Measurements from ENCODE around the gene KRT77.

DNA sequence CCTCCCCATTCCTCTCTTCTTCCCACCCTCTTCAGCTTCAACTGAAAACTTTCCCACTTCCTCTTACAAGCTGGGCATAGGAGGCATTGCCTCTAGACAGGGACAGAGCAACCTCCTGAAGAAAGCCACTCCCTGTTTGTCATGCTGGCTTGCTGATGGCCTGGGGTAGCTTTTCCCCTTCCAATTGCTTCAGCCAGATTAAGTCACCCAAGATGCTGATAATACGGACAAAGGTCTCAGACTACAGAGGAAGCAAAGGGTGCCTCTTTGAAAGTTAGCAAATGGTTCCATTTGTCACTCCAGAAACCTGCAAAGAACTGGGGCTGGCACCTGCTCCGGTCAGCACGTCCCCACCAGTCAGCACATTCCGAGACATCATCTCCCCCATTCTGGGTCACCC lies 57.3 kb downstream of the KRT77 start:
- TF ChIP-seq CTCF (conservative IDR thresholded peaks at IDR 0.05 in 1 of 2, IDR thresholded peaks at IDR 0.05 in 1 of 2; ENCODE audit: low read depth in 1 of 2, low read length in 2 of 2) (no peak), EZH2 (IDR thresholded peaks at IDR 0.05; ENCODE audit: low read length, missing control alignments) (no peak)
